ENCODE results near the gene CSNK1G1.
"Not testable (repeated sequence)": the region's sequence is repeated elsewhere in the genome, so short reads cannot be mapped to it uniquely, and the experiment has no call there.

The CSNK1G1 gene

GRCh38 chr15:64237677-64238076, 118.3 kb downstream of the CSNK1G1 start:
- no peak for DNase-seq (ENCODE audit: low spot score)

- no peak for DNase-seq (ENCODE audit: low spot score)
Observed at GRCh38 chr15:64236156-64236894, 119.6 kb downstream of the CSNK1G1 start.

GRCh38 chr15:64235552-64235951, 120.4 kb downstream of the CSNK1G1 start:
- DNase-seq (ENCODE audit: low spot score): no peak

- no peak for DNase-seq (ENCODE audit: low spot score)
Observed at GRCh38 chr15:64233299-64233698, 122.7 kb downstream of the CSNK1G1 start.

GRCh38 chr15:64232400-64232799, 123.6 kb downstream of the CSNK1G1 start:
- no peak for DNase-seq (ENCODE audit: low spot score)

GRCh38 chr15:64229129-64229724, 126.7 kb downstream of the CSNK1G1 start:
- DNase-seq (ENCODE audit: low spot score): no peak

- no peak for DNase-seq (ENCODE audit: low spot score)
Observed at GRCh38 chr15:64225804-64226203, 130.2 kb downstream of the CSNK1G1 start.

- DNase-seq (ENCODE audit: low spot score): no peak
Observed at GRCh38 chr15:64224511-64224910, 131.5 kb downstream of the CSNK1G1 start.

- DNase-seq (ENCODE audit: low spot score): no peak
Observed at GRCh38 chr15:64223882-64224281, 132.1 kb downstream of the CSNK1G1 start.

- peak; percentile 41 for DNase-seq (ENCODE audit: low spot score)
Observed at GRCh38 chr15:64222573-64223366, 133.2 kb downstream of the CSNK1G1 start.

- not testable (repeated sequence) for DNase-seq (ENCODE audit: low spot score)
Observed at GRCh38 chr15:64221911-64222310, 134.1 kb downstream of the CSNK1G1 start.

- not testable (repeated sequence) for DNase-seq (ENCODE audit: low spot score)
Observed at GRCh38 chr15:64217429-64217750, 138.6 kb downstream of the CSNK1G1 start.

GRCh38 chr15:64216730-64217428, 139.1 kb downstream of the CSNK1G1 start:
- no peak for DNase-seq (ENCODE audit: low spot score)

- no peak for DNase-seq (ENCODE audit: low spot score)
Observed at GRCh38 chr15:64216196-64216595, 139.8 kb downstream of the CSNK1G1 start.

- DNase-seq (ENCODE audit: low spot score): no peak
Observed at GRCh38 chr15:64213646-64214045, 142.3 kb downstream of the CSNK1G1 start.

- no peak for DNase-seq (ENCODE audit: low spot score)
Observed at GRCh38 chr15:64211696-64212095, 144.3 kb downstream of the CSNK1G1 start.

- DNase-seq (ENCODE audit: low spot score): no peak
Observed at GRCh38 chr15:64210371-64210770, 145.6 kb downstream of the CSNK1G1 start.

GRCh38 chr15:64209680-64210334, 146.2 kb downstream of the CSNK1G1 start:
- no peak for DNase-seq (ENCODE audit: low spot score)

GRCh38 chr15:64205202-64205601, 150.8 kb downstream of the CSNK1G1 start:
- DNase-seq (ENCODE audit: low spot score): no peak

- peak; percentile 57 for DNase-seq (ENCODE audit: low spot score)
Observed at GRCh38 chr15:64197425-64197824, 158.5 kb downstream of the CSNK1G1 start.

- no peak for DNase-seq (ENCODE audit: low spot score)
Observed at GRCh38 chr15:64193971-64194370, 162.0 kb downstream of the CSNK1G1 start.
